H1 (cell line): ENCODE data around the gene POLA1. TPM values are rescaled to one million over a fixed set of nuclear protein-coding genes. Genes with fewer than 3 reads are reported as not detected.

Experiments used
- CTCF ChIA-PET: fragments of 300-600 bp; sonication (Branson Sonifier 250); formaldehyde crosslinking; loops from one replicate; lab custom pipeline; 2021; ENCODE audit not compliant: partially characterized antibody; lab: Charles Lee
- POLR2A ChIA-PET: fragments of 300-600 bp; sonication (Branson Sonifier 250); formaldehyde crosslinking; loops from one replicate; lab custom pipeline; 2021; ENCODE audit warnings: inconsistent platforms; ENCODE audit not compliant: partially characterized antibody; lab: Charles Lee
- DNase-seq, 2 experiments: peaks; one replicate each; pipeline versions ENCODE4 v3.0.0 to v3.0.0-alpha.2; 2010 to 2022; ENCODE audit warnings: low spot score in 2 of 2, low read depth in 1 of 2, mixed read lengths in 1 of 2
- FAIRE-seq: peaks from 2 replicates; lab custom pipeline; 2011; peaks lifted over from hg19 to GRCh38; lab: Jason Lieb, UNC
- H2AFZ ChIP-seq: 2 replicates; pipeline ENCODE4 v1.8.1; 2012; ENCODE audit warnings: low read length, inconsistent platforms
- H2AK5ac ChIP-seq: 2 replicates; pipeline ENCODE4 v1.6.1; 2013; ENCODE audit warnings: low read depth, low read length
- H2BK120ac ChIP-seq: replicated peaks from 2 replicates; pipeline ENCODE3; 2013; ENCODE audit warnings: low read depth, low read length, inconsistent platforms
- H2BK12ac ChIP-seq: 2 replicates; pipeline ENCODE4 v1.6.1; 2013; ENCODE audit warnings: low read depth, low read length
- H2BK15ac ChIP-seq: 2 replicates; pipeline ENCODE4 v1.6.1; 2013; ENCODE audit warnings: low read length
- H2BK20ac ChIP-seq: 2 replicates; pipeline ENCODE4 v1.6.1; 2013; ENCODE audit warnings: low read length
- H2BK5ac ChIP-seq: 2 replicates; pipeline ENCODE4 v1.6.1; 2013; ENCODE audit warnings: low read depth, low read length
- H3K14ac ChIP-seq: 2 replicates; pipeline ENCODE4 v1.6.1; 2013; ENCODE audit warnings: inconsistent platforms; ENCODE audit not compliant: insufficient read length
- H3K18ac ChIP-seq: 2 replicates; pipeline ENCODE4 v1.6.1; 2013; ENCODE audit warnings: low read length; ENCODE audit errors: extremely low read depth
- H3K23ac ChIP-seq: 2 replicates; pipeline ENCODE4 v1.6.1; 2013; ENCODE audit warnings: inconsistent platforms; ENCODE audit not compliant: insufficient read length
- H3K23me2 ChIP-seq: 2 replicates; pipeline ENCODE4 v1.6.1; 2013; ENCODE audit warnings: low read depth, low read length
- H3K27ac ChIP-seq: 2 replicates; pipeline ENCODE4 v1.6.1; 2011; ENCODE audit warnings: low read depth, low read length, inconsistent platforms
- H3K27me3 ChIP-seq, 4 experiments: replicated peaks in 1 of 4; 1 replicate in 1 of 4; 2 replicates in 3 of 4; pipeline versions ENCODE4 v1.6.1 to v1.8.1; 2011 to 2013; ENCODE audit warnings: low read length in 3 of 4, mild to moderate bottlenecking in 3 of 4, inconsistent platforms in 2 of 4, mixed read lengths in 2 of 4, moderate library complexity in 1 of 4; ENCODE audit not compliant: control insufficient read depth in 3 of 4, insufficient read depth in 3 of 4; ENCODE audit errors: extremely low read depth in 1 of 4
- H3K36me3 ChIP-seq, 4 experiments: 2 replicates each; pipeline versions ENCODE4 v1.6.1 to v1.8.1; 2011 to 2013; ENCODE audit warnings: mild to moderate bottlenecking in 4 of 4, low read length in 3 of 4, moderate library complexity in 2 of 4, control low read depth in 1 of 4, inconsistent platforms in 1 of 4; ENCODE audit not compliant: insufficient read depth in 4 of 4, control insufficient read depth in 2 of 4
- H3K4ac ChIP-seq: replicated peaks from 2 replicates; pipeline ENCODE3; 2013; ENCODE audit warnings: low read length, low read depth, mixed read lengths, inconsistent platforms; ENCODE audit not compliant: insufficient read length
- H3K4me1 ChIP-seq, 4 experiments: replicated peaks in 1 of 4; 1 replicate in 1 of 4; 2 replicates in 3 of 4; pipeline versions ENCODE4 v1.6.1 to v1.8.1; 2011 to 2013; ENCODE audit warnings: low read length in 3 of 4, inconsistent platforms in 2 of 4, mixed read lengths in 1 of 4; ENCODE audit not compliant: insufficient read depth in 4 of 4, control insufficient read depth in 3 of 4
- H3K4me2 ChIP-seq, 2 experiments: 2 replicates each; pipeline versions ENCODE4 v1.6.1 to v1.8.1; 2011 to 2013; ENCODE audit warnings: low read depth in 2 of 2, low read length in 2 of 2, control low read depth in 1 of 2, inconsistent platforms in 1 of 2, mild to moderate bottlenecking in 1 of 2; ENCODE audit not compliant: insufficient read depth in 1 of 2
- H3K4me3 ChIP-seq, 4 experiments: fragments of 200-600, 300-600 bp in 1 of 4; sonication (generic), shearing (Covaris generic), sonication (Bioruptor Twin) in 1 of 4; 2 replicates each; pipeline versions ENCODE4 v1.5.1 to v1.8.1; 2011 to 2016; ENCODE audit warnings: low read length in 4 of 4, low read depth in 3 of 4, control low read depth in 2 of 4, inconsistent platforms in 2 of 4, mild to moderate bottlenecking in 2 of 4, mixed read lengths in 1 of 4, moderate library complexity in 1 of 4; ENCODE audit not compliant: insufficient read depth in 2 of 4; ENCODE audit errors: extremely low read depth in 1 of 4
- H3K56ac ChIP-seq: replicated peaks from 2 replicates; pipeline ENCODE3; 2013; ENCODE audit warnings: low read depth, mild to moderate bottlenecking, mixed read lengths, low read length, inconsistent platforms; ENCODE audit not compliant: insufficient read length
- H3K79me1 ChIP-seq: 2 replicates; pipeline ENCODE4 v1.6.1; 2013; ENCODE audit warnings: low read depth, low read length, control low read depth
- H3K79me2 ChIP-seq, 2 experiments: 2 replicates each; pipeline versions ENCODE4 v1.6.1 to v1.8.1; 2012 to 2013; ENCODE audit warnings: low read length in 2 of 2, mild to moderate bottlenecking in 2 of 2, inconsistent platforms in 1 of 2; ENCODE audit not compliant: insufficient read depth in 2 of 2, control insufficient read depth in 1 of 2
- H3K9ac ChIP-seq, 4 experiments: replicated peaks in 1 of 4; 1 replicate in 1 of 4; 2 replicates in 3 of 4; pipeline versions ENCODE4 v1.6.1 to v1.8.1; 2011 to 2013; ENCODE audit warnings: low read depth in 3 of 4, low read length in 3 of 4, control low read depth in 2 of 4, mild to moderate bottlenecking in 2 of 4, moderate library complexity in 2 of 4, inconsistent platforms in 1 of 4; ENCODE audit errors: extremely low read depth in 1 of 4
- H3K9me3 ChIP-seq, 2 experiments: 2 replicates each; pipeline versions ENCODE4 v1.6.1 to v1.8.1; 2012 to 2013; ENCODE audit warnings: mild to moderate bottlenecking in 2 of 2, moderate library complexity in 2 of 2, control low read depth in 1 of 2, inconsistent platforms in 1 of 2, low read depth in 1 of 2, low read length in 1 of 2, mixed read lengths in 1 of 2; ENCODE audit not compliant: insufficient read depth in 2 of 2
- H4K20me1 ChIP-seq, 2 experiments: replicated peaks in 1 of 2; 2 replicates each; pipeline versions ENCODE3 to v1.8.1; 2011 to 2013; ENCODE audit warnings: inconsistent platforms in 2 of 2, low read length in 2 of 2, mild to moderate bottlenecking in 1 of 2; ENCODE audit not compliant: insufficient read depth in 2 of 2, control insufficient read depth in 1 of 2
- H4K5ac ChIP-seq: 2 replicates; pipeline ENCODE4 v1.6.1; 2013; ENCODE audit warnings: low read length, low read depth, mixed read lengths, inconsistent platforms; ENCODE audit not compliant: insufficient read length
- H4K8ac ChIP-seq: 2 replicates; pipeline ENCODE4 v1.8.0; 2013; ENCODE audit warnings: mild to moderate bottlenecking, moderate library complexity, low read length, inconsistent platforms; ENCODE audit not compliant: insufficient read depth; ENCODE audit errors: extremely low read depth
- H4K91ac ChIP-seq: replicated peaks from 2 replicates; pipeline ENCODE3; 2013; ENCODE audit warnings: low read length, mixed read lengths, inconsistent platforms; ENCODE audit not compliant: insufficient read length
- BCL11A ChIP-seq, 2 experiments: IDR thresholded peaks; one replicate each; pipeline ENCODE4 v1.6.1; 2011; ENCODE audit warnings: low read depth in 2 of 2, low read length in 2 of 2, mild to moderate bottlenecking in 2 of 2
- CBX8 ChIP-seq: fragments of 300-800, 300-1000 bp; sonication (generic); IDR thresholded peaks from 2 replicates; pipeline ENCODE4 v1.7.1; 2016; ENCODE audit warnings: low read depth, low read length, borderline replicate concordance
- CTBP2 ChIP-seq: IDR thresholded peaks from 2 replicates; pipeline ENCODE4 v1.7.0; 2011; ENCODE audit warnings: borderline replicate concordance, mild to moderate bottlenecking, moderate library complexity, mixed read lengths, low read length; ENCODE audit not compliant: insufficient read depth, insufficient read length
- NANOG ChIP-seq: IDR thresholded peaks from 2 replicates; pipeline ENCODE4 v1.6.1; 2011; ENCODE audit warnings: low read length, low read depth, mild to moderate bottlenecking, inconsistent platforms; ENCODE audit not compliant: insufficient read depth, poor library complexity, severe bottlenecking
- RAD21 ChIP-seq, 2 experiments: IDR thresholded peaks in 1 of 2; conservative IDR thresholded peaks in 1 of 2; 2 replicates each; pipeline ENCODE4 v1.6.1; 2011; ENCODE audit warnings: low read depth in 2 of 2, low read length in 2 of 2, improper control_type of control experiment in 1 of 2, inconsistent platforms in 1 of 2, mild to moderate bottlenecking in 1 of 2, moderate library complexity in 1 of 2
- WGBS, 2 experiments: shearing (Covaris generic) in 1 of 2; methylation state at CpG; one replicate each; pipeline versions ENCODE4 v1.1.6 to v1.1.7; 2013 to 2015; ENCODE audit warnings: low lambda C conversion rate in 2 of 2, mixed read lengths in 2 of 2, inconsistent platforms in 1 of 2, low coverage in 1 of 2, missing lambda C conversion rate in 1 of 2; ENCODE audit not compliant: insufficient replicate concordance in 2 of 2, insufficient coverage in 1 of 2, insufficient read length in 1 of 2; ENCODE audit errors: extremely low coverage in 1 of 2, missing lambda C conversion rate in 1 of 2; 5-methylcytosine and 5-hydroxymethylcytosine counted together
- polyA plus RNA-seq, 7 experiments: library from polyadenylated mRNA; depleted of rRNA in 3 of 7; stranded (reverse) in 5 of 7; unstranded in 2 of 7; fragments of >200 nt in 5 of 7; fragments of 200-250 nt in 2 of 7; gene quantifications; 1 replicate in 5 of 7; 2 replicates in 1 of 7; 4 replicates in 1 of 7; pipeline versions ENCODE4 v1.2.1 to v1.2.3, GENCODE V29; 2011 to 2013; ENCODE audit warnings: missing spikeins in 2 of 7, mixed read lengths in 2 of 7
- total RNA-seq: library from RNA; stranded (reverse); fragmentation: NEBNext Ultra II Directional; extraction: Animal tissue kit (Norgen Biotek cat#: 25700); gene quantifications from 2 replicates; pipeline ENCODE4 v1.2.1, GENCODE V29; 2021
- TF ChIP-seq, protein P1 (sequence below): IDR thresholded peaks from 2 replicates; pipeline ENCODE4 v1.6.1; 2012; ENCODE audit warnings: inconsistent platforms

Gene POLA1
- total and polyA plus RNA-seq, 2 of the 8 experiments (the other 6 are each of a cell fraction or from before 2014, with no cell fraction given) = 5.6 to 34.9 TPM

DNA sequence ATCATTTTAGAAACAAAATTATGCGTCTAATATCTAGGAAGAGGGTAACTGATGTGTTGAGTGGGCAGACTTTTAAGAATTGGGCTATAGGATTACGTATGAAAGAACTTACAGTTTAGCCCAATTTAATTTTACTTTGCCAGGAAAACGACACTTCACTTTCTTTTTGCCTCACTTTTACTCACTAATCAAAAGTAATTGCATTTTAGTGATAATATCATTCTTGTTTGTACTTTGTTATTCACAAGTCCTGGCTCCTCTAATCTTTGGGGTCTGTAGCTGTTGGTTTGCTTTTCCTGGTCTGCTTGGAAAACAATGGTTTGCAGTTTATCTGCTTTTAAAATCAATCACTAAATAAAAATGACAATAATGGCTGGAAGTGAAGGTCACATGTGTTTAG lies 325.0 kb downstream of the POLA1 start:
- no peak overlapping the region for H4K8ac ChIP-seq
- CTCF ChIA-PET = interaction anchor here (2.1 kb wide), 1 partner anchor 10 kb away, joined by 5 read pairs; no protein-coding TSS in a partner anchor
- POLR2A ChIA-PET = no interaction called here
- no peak overlapping the region for H2BK15ac ChIP-seq
- H3K27ac ChIP-seq = no peak overlapping the region
- H3K18ac ChIP-seq = no peak overlapping the region
- H3K23me2 ChIP-seq = peaks cover 10% of the 10 kb centered on the region; the same call in 1 of the 2 replicates
- TF ChIP-seq NANOG (no peak), RAD21 (IDR thresholded peaks at IDR 0.05 in 1 of 2, conservative IDR thresholded peaks at IDR 0.05 in 1 of 2; ENCODE audit: low read depth in 2 of 2, low read length in 2 of 2) (no peak), CBX8 (0 out of 2 replicates have a peak, but pooled peaks have one; percentile 41), CTBP2 (no peak), BCL11A (IDR thresholded peaks at IDR 0.05; ENCODE audit: low read depth in 2 of 2, low read length in 2 of 2) (no peak)
- TF ChIP-seq, protein P1, sequence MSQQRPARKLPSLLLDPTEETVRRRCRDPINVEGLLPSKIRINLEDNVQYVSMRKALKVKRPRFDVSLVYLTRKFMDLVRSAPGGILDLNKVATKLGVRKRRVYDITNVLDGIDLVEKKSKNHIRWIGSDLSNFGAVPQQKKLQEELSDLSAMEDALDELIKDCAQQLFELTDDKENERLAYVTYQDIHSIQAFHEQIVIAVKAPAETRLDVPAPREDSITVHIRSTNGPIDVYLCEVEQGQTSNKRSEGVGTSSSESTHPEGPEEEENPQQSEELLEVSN = no peak
- H3K79me2 ChIP-seq = no peaks in the 10 kb centered on the region
- H4K91ac ChIP-seq = no peak overlapping the region
- H3K4me1 ChIP-seq = peaks cover 0 to 12% (median 7%) of the 10 kb centered on the region in 4 experiments; a peak in 6 of 7 replicates
- H2BK12ac ChIP-seq = no peak overlapping the region
- H3K4ac ChIP-seq = no peak overlapping the region
- FAIRE-seq (no peak), DNase-seq (no peak)
- H4K5ac ChIP-seq = no peak overlapping the region
- 8% methylated on average over 3 of the region's 3 CpGs; no CpG with 5 or more reads in 1 of the 2 experiments for WGBS, 2 experiments
- H3K27me3 ChIP-seq = peaks cover 57 to 98% (median 87%) of the 10 kb centered on the region in 4 experiments
- H3K56ac ChIP-seq = no peak overlapping the region
- H2BK120ac ChIP-seq = no peak overlapping the region
- no peaks in the 10 kb centered on the region; a peak in 1 of 8 replicates for H3K36me3 ChIP-seq
- no peak overlapping the region for H3K23ac ChIP-seq
- no peaks in the 10 kb centered on the region for H3K9me3 ChIP-seq
- no peak overlapping the region for H3K9ac ChIP-seq
- no peak overlapping the region for H2BK20ac ChIP-seq
- no peak overlapping the region; a peak in 1 of 4 replicates for H3K4me2 ChIP-seq
- H3K4me3 ChIP-seq = no peak overlapping the region
- no peaks in the 10 kb centered on the region for H3K79me1 ChIP-seq
- H4K20me1 ChIP-seq = no peaks in the 10 kb centered on the region
- H2BK5ac ChIP-seq = no peak overlapping the region
- H2AFZ ChIP-seq = no peak overlapping the region
- H3K14ac ChIP-seq = no peak overlapping the region
- no peak overlapping the region for H2AK5ac ChIP-seq
